NCI-H2029 treated with DMSO at 0.1 percent for 48 hours (cell line): ENCODE results near the gene LRRC4C.
"Not testable (repeated sequence)": the region's sequence is repeated elsewhere in the genome, so short reads cannot be mapped to it uniquely, and the experiment has no call there.

Experiments
- DNase-seq: peaks from one replicate; lab custom pipeline; 2025; lab: John Stamatoyannopoulos, UW

LRRC4C gene

GRCh38 chr11:40688369-40688768 lies 771.1 kb downstream of the LRRC4C start:
- DNase-seq = no peak

- DNase-seq = no peak
These were observed 772.7 kb downstream of the LRRC4C start for GRCh38 chr11:40686765-40687164.

GRCh38 chr11:40683010-40683409 lies 776.4 kb downstream of the LRRC4C start:
- no peak for DNase-seq

GRCh38 chr11:40679276-40679675 lies 780.2 kb downstream of the LRRC4C start:
- DNase-seq = no peak

GRCh38 chr11:40647295-40647694 lies 812.2 kb downstream of the LRRC4C start:
- DNase-seq = no peak

- no peak for DNase-seq
These were observed 817.2 kb downstream of the LRRC4C start for GRCh38 chr11:40642284-40642683.

GRCh38 chr11:40619654-40620053 lies 839.8 kb downstream of the LRRC4C start:
- no peak for DNase-seq

GRCh38 chr11:40606800-40607199 lies 852.7 kb downstream of the LRRC4C start:
- DNase-seq = no peak

- no peak for DNase-seq
These were observed 856.4 kb downstream of the LRRC4C start for GRCh38 chr11:40602866-40603552.

GRCh38 chr11:40597546-40598113 lies 861.8 kb downstream of the LRRC4C start:
- DNase-seq = no peak

- no peak for DNase-seq
These were observed 886.1 kb downstream of the LRRC4C start for GRCh38 chr11:40573254-40573891.

GRCh38 chr11:40569947-40570531 lies 889.4 kb downstream of the LRRC4C start:
- DNase-seq = no peak

- no peak for DNase-seq
These were observed 892.1 kb downstream of the LRRC4C start for GRCh38 chr11:40567392-40567791.

GRCh38 chr11:40544162-40544561 lies 915.3 kb downstream of the LRRC4C start:
- no peak for DNase-seq

GRCh38 chr11:40542821-40543220 lies 916.6 kb downstream of the LRRC4C start:
- DNase-seq = no peak

GRCh38 chr11:40537734-40538133 lies 921.7 kb downstream of the LRRC4C start:
- no peak for DNase-seq

GRCh38 chr11:40522080-40522479 lies 937.4 kb downstream of the LRRC4C start:
- DNase-seq = not testable (repeated sequence)

- no peak for DNase-seq
These were observed 942.3 kb downstream of the LRRC4C start for GRCh38 chr11:40517122-40517521.

- DNase-seq = no peak
These were observed 945.3 kb downstream of the LRRC4C start for GRCh38 chr11:40514124-40514523.

GRCh38 chr11:40513281-40513680 lies 946.2 kb downstream of the LRRC4C start:
- DNase-seq = no peak

GRCh38 chr11:40508303-40508702 lies 951.1 kb downstream of the LRRC4C start:
- DNase-seq = no peak

GRCh38 chr11:40506226-40506625 lies 953.2 kb downstream of the LRRC4C start:
- no peak for DNase-seq

- no peak for DNase-seq
These were observed 968.1 kb downstream of the LRRC4C start for GRCh38 chr11:40491341-40491740.
